Measurements from ENCODE around the gene REV3L.
"Not testable (repeated sequence)": the region's sequence is repeated elsewhere in the genome, so short reads cannot be mapped to it uniquely, and the experiment has no call there.

REV3L gene

DNA sequence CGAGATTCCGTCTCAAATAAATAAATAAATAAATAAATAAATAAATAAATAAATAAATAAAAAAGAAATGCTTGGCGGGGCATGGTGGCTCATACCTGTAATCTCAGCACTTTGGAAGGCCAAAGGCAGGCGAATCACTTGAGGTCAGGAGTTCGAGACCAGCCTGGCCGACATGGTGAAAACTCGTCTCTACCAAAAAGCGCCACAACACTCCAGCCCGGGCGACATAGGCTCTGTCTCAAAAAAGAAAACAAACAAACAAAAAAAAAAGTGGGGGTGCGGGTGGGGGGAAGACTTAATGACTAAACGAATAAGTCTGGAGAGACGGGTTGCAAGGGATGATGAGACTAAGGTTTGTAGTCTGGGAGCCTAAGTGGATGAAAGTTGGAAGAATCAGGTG lies 225.0 kb downstream of the REV3L start:
- no peak for DNase-seq (ENCODE audit: low spot score)

DNA sequence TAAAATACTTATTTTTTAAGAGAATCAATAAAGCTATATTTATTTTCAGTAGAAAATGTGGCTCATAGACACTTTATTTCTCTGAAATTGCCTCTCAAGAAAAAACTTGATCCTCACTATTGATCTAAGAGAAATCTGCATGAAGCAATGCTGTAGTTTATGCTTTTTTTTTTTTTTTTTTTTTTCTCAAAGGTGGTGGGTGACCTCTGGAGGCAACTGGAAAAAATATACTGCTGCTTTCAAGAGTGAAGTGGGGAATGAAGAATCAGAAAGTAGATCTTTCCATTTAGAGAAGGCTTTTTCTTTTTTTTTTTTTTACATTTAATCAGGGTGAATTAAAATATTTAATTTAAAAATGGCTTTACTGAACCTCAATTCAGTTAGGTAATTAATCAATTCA lies 226.4 kb downstream of the REV3L start:
- no peak for DNase-seq (ENCODE audit: low spot score)

DNA sequence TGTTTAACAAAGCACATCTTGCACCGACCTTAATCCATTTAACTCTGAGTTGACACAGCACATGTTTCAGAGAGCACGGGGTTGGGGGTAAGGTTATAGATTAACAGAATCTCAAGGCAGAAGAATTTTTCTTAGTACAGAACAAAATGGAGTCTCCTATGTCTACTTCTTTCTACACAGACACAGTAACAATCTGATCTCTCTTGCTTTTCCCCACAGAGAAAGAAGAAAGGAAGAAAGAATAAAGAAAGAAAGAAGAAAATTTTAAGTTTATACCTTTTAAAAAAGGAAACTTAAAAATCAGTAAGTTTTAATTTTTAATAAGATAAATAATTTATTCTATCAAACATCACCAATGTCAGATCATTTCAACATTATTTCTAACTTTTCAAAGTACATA lies 227.2 kb downstream of the REV3L start:
- DNase-seq (ENCODE audit: low spot score): not testable (repeated sequence)

DNA sequence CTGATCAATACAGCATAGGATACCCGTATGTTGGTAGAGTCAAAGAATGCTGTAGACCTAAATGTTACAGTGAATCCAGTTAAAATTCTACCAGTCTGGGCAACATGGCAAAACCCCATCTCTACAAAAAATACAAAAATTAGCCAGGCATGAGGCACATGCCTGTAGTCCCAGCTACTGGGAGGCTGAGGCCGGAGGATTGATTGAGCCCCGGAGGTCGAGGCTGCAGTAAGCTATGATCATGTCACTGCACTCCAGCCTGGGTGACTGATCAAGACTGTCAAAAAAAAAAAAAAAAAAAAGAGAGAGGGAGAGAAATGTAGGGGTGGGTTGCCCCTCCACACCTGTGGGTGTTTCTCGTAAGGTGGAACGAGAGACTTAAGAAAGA lies 228.2 kb downstream of the REV3L start:
- no peak for DNase-seq (ENCODE audit: low spot score)

DNA sequence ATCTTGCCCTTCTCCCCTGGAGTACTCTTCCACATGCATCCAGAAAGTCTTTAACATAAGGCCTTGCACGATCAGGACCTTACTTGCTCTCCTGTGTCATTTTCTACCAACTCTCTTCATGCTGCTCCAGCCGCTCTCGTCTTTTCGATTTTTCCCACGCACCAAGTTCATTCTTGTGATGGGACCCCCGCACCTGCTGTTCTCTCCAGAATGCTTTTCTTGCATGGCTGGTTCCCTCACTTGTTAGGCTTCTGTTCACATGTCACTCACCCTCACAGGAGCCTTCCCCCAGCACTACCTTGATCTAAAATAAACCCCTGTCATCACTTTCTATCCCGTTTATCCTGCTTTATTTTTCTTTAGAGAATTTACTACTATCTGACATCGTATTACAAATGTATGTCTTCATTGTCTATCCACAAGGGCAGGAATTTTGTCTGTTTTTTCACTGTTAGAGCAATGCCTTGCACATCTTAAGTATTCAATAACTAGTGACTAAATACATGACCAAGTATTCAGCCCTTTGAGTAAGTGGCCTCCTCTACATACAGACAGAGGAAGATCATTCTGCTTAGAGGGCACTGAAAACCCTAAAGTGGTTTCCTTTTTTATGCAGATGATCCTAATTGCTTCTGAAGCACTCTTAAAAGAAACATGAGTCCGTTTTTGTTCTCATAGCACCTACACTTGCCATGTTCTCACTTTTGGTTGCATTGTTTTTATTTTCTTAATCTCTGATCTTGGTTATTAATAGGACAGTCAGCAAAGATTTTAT lies 228.8 kb downstream of the REV3L start:
- DNase-seq (ENCODE audit: low spot score): no peak

DNA sequence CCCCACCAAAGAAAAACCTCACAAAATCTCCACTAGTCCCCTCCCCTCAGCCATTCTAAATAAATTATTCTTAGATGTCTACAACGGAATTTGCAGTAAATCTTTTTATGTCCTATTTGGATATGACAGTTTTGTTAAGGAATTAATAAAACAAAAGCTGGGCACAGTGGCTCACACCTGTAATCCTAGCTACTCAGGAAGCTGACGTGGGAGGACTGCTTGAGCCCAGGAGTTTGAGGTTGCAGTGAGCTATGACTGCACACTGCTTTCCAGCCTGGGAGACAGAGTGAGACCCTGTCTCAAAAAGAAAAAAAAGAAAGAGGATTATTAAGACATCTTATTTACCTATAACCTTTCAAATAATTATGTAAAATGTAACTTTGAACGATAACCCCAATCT lies 230.3 kb downstream of the REV3L start:
- no peak for DNase-seq (ENCODE audit: low spot score)

DNA sequence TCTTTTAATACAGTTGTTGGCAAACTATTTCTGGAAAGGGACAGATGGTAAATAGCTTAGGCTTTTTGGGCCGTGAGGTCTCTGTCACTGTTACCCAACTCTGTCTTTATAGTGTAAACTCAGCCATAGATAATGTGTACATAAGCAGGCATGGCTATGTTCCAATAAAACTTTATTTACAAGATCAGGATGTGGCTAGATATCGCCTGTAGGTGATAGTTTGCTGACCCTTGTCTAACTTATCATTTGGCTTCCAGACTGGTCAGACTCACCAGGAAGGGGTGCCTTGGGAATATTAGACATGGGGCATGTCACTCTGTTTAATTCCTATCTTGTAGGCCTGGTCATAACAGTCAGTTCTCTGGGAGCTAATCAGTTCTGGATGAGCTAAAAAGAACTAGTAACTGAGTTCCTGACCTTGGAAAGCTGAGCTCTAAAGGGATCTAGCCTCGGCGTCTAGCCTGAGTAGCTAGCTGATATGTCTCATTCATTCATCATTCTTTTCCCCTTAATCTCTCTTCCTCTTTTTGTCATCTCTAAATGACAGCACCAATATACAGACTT lies 232.1 kb downstream of the REV3L start:
- no peak for DNase-seq (ENCODE audit: low spot score)
